ENCODE data around the gene PPP1R9A.
A peak's percentile ranks its signal among the peaks of the same experiment; 100 is the strongest.

PPP1R9A gene

DNA sequence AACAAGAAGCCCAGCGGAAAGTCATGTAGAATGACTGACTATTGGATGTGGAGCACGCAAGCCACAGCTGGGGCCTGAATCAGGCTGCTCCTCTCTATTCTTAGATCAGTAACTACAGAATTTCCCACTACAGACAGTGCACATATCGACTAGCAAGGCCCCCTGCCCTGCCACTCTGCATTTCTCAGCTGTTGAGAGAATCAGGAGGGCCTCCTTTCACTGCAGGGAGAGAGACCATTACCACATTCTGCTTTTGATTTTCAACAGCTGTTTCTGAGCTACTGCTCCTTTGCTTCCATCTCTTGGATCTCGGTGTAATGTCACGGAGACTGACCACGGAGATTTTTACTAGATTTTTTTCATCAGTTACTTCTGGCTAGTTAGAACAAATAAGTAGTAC lies 343.2 kb downstream of the PPP1R9A start:
- no peak for FAIRE-seq
- no peak for DNase-seq (ENCODE audit: low spot score)

DNA sequence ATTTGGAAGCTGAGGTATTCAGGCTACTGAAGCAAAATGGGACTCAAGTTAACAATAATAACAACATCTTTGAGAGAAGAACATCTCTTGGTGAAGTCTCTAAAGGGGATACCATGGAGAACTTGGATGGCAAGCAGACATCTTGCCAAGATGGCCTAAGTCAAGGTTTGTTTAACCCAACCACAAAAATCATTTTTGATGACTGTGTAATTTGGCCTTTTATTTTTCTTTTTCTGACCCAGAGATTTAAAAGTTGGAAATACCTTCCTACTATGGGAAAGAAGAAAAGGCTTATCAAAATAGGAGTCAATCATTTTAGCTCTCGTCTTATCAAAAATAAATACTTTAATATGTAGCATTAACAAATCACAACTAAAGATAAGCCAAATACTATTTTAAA lies 344.6 kb downstream of the PPP1R9A start:
- DNase-seq (ENCODE audit: low spot score) (no peak), FAIRE-seq (no peak)

DNA sequence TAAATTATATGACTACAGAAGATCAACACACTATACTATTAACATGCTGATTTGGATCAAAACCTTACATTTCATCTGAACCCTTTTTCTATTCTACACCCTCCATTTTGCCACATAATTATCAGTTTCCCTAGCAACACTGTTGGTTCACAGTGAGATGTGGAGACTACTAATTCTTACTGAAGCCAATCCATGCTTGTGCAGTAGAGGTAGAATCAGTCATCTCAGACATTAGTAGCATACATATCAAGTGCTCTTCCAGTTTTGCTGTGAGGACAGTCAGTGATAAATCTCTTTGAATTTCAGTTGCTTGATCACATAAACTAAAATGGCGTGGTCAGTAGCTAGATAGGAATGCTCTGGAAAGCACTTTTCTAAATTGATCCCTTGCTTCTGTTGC lies 346.6 kb downstream of the PPP1R9A start:
- DNase-seq (ENCODE audit: low spot score): no peak
- FAIRE-seq: no peak

DNA sequence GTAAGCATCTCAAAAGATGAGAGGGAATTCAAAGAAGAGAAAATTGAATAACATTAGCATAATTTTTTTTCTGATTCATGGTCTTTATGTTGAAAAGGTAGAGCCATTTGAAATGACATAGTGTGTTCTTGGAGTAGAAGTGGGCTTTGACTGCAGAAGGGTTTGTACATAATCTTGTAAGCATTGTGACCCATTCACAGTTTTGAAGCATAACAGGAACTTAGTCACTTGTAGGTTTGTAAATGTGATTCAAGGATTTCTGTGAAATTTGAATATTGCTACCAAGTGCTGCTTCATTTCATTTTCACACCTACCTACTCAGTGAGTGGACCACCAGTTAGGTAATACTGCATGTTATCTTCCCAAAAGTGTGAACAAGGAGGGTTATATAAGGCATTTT lies 348.3 kb downstream of the PPP1R9A start:
- no peak for DNase-seq (ENCODE audit: low spot score)
- no peak for FAIRE-seq

DNA sequence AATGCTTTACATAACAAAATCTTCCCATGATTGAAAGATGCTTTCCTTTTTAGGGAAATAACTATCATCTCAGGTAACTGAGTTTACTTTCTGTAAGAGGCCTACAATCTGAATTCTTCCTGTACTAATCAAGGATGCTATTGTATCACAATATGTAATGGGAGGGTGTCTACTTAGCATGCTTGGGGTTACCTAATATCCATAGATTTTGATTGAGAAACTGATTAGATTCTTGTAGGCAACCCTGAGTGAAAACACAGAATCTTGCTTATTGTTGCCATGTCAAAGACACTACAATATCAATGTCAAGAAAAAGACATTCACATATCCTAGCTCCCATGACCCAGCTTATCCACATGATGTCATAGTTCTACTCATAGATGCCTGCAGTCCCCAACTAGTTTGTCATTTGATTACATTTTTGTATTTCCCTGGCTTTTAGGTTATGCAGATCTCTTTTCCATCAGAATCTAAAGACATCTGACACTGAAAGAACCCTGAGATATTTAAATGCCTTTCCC lies 354.6 kb downstream of the PPP1R9A start:
- DNase-seq (ENCODE audit: low spot score): no peak
- FAIRE-seq: no peak

DNA sequence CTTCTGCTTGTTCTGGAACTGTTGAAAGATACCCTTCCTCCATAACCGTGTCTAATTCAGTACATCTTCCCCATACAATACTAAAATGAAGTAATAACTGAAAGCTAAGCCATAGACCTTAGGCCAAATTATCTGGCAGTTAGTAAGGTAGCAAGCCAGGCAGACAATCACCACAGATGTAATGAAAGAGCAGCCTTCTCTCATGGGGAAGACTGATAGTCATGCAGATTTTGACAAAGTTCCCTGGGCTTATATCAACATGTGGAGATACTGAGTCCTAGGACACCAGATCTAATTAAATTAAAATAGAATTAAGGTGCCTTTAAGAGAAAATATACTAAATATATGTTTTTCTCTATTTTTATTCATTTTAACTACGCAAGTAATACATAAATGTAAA lies 355.5 kb downstream of the PPP1R9A start:
- no peak for FAIRE-seq

DNA sequence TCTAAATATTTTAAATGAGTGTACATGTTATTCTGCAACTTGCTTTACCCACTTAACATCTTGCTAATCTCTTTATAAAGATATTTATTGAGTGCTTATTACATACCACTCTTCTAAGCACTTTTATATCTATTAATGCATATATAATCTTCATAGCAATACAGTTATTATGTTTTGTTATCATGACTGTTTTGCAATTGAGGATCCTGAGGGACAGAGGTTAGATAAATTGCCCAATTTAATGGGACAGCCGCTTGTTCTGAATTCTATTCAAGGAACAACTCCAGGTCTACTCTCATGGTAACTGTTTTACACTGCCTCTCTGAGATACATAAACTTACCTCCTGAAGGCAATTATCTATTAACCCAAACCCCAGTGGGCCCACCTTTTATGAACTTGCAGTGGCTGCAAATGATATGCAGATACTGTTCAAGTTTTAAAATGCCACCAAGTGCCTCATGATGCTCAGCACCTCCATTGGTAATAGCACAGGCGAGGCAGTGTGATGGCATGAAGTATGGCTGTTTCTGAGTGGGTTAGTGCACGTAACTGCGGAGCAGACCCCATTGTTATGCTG lies 356.5 kb downstream of the PPP1R9A start:
- DNase-seq (ENCODE audit: low spot score): no peak
- no peak for FAIRE-seq

More for the DNA sequence above, 355.5 kb downstream of the PPP1R9A start:
- no peak for DNase-seq (ENCODE audit: low spot score)

DNA sequence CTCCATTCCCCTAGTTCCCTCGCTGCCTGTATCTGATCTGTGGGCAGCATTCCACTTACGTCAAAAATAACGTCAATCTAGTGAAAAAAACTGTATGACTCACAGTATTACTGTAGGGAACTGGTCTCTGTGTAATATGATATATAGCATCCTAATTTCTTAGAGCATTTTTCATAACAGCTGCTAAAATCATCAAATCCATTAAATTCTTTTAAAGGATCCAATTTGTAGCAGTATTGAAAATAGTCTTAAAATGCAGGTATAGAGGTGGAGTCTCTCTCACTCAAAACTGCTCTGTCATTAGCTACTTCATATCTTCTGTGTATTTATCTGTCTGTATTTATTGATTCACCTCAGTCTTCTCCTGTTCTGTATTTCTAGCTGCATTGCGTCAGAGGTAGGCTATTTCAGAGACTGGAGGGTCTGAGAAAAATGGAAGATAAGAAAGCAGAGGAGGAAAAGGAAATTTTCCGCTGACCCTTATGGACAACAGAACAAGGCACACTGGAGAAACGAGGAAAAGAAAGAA lies 357.0 kb downstream of the PPP1R9A start:
- no peak for FAIRE-seq
- DNase-seq (ENCODE audit: low spot score): no peak

DNA sequence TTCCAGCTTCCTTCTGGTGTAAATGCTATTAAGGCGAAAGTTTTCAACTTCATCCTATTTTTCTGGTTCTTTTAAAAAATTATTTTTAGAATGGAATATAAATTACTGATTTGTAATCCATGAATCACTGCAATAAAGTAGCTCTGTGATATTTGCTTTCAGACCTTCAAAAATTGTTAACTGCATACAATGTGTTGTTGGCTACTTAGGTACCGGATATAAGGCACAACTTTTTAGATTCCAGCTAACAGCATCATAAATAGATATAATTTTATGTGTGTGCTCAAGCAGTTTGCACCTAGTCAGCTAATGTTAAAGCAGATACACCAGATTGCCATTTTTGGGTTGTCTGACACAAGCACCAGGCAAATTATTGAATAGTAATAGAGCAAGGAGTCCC lies 358.2 kb downstream of the PPP1R9A start:
- DNase-seq (ENCODE audit: low spot score) (no peak), FAIRE-seq (no peak)

DNA sequence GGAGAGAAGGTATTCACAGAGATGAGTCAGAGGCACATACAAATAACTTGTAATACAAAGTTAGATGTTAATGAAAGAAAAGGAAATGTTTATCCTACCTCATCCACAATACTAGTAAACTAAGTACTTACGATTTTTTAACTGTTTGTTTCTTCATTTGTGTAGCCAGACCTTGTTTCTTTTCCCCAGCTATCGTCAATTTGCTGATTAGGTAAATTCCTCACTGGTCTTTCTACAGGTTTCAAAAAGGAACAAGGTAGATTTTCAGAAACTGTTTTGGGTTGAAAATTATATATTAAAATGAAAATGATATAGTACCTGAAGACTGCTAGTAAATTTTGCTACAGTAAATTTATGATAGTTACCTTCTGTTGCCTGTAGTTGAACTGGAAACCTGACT lies 360.4 kb downstream of the PPP1R9A start:
- FAIRE-seq (no peak), DNase-seq (ENCODE audit: low spot score) (no peak)

DNA sequence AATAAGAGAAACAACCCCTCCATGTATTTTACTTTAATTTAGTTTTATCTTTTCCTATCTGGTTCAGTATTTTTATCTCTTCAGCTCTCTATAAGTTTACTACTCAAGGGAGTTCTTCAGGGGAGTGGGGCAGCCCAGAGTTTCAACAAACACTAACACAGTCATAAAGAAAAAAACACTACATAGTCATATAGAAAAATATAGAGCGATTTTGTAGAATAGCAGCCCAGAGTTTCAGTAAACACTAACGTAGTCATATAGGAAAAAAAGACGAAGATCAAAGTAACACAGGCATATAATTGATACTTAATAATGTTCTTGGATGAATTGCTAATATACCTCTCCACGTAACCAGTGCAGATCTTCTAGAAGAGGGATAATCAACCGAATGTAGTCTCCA lies 362.2 kb downstream of the PPP1R9A start:
- FAIRE-seq: no peak

DNA sequence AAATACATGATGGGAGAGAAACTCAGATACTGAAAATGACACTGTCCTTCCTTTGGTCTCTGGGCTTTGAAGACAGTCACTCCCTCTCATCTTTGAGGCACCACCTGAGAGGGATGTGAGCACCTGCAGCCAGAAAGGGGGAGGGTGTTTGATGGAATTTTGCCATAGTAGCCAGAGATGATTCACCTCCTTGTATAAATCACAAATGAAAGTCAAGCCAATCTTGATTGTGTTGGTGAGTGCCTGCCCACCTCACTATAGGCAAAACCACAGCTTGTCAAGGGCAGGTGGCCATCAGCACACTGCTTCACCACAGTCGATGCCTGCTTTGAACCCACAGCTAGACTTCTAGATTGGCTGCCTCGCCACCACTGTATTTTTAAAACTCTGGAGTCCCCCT lies 368.7 kb downstream of the PPP1R9A start:
- no peak for DNase-seq (ENCODE audit: low spot score)
- FAIRE-seq: no peak

More for the DNA sequence above, 362.2 kb downstream of the PPP1R9A start:
- DNase-seq (ENCODE audit: low spot score): no peak

DNA sequence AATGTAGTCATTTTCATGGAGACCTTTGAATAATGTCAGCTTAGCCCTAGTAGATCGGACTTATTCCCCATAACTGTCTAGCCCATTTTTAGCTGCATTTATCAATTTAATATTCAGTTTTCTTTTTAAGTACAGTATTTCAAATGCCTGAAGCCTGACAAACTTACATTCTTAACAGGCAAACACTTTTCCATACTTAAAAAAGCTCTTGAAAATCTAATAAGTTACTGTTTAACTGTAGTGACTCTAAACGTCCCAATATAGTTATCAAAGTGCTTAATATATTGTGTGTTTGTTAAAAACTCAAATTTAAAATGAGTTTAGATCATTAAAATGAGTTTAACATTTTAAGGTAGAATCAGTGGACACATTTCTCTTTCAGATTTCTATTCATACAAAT lies 372.0 kb downstream of the PPP1R9A start:
- FAIRE-seq (peak; percentile 27), DNase-seq (ENCODE audit: low spot score) (no peak)

DNA sequence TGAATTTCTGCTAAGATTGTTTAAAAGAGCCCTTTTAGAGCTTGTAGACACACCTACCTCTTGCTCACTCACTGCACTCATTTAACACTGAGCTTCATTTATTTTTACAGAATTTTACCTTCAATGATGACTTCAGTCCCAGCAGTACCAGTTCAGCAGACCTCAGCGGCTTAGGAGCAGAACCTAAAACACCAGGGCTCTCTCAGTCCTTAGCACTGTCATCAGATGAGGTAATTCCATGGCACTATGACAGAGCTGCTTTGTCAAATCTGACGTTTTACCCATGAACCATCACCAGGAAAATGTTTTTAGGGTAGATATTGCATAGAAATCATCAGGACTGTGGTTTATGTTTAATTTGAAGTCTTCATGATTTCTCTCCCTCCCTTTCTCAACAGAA lies 378.7 kb downstream of the PPP1R9A start:
- DNase-seq (ENCODE audit: low spot score): no peak
- FAIRE-seq: no peak

DNA sequence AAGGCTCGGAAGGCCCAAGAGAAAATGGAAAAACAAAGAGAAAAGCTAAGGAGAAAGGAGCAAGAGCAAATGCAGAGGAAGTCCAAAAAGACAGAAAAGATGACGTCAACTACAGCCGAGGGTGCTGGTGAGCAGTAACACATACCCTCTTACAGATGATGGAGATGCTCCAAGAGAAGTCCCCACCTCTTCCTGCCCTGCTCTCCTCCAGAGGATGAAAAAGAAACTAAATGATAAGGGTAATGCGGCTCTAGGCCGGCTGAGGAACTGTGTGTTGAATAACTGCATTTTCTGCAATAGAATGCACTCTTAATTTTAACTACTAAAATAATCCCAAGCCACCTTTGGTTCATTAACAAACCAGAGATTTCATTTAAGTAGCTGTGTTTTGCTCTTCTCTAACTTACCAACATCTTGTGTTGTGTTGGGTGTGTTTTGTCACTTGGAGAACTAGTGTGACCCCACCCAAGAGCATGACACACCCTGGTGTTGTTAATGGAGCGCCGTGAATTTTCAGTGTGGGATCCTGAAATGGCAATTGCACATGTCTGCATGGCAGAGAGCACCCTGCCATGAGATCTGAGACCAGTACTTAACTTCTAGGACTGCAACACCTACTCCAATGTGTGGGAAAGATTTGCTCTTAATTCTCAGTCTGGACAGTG lies 382.9 kb downstream of the PPP1R9A start:
- FAIRE-seq (no peak), DNase-seq (ENCODE audit: low spot score) (no peak)

DNA sequence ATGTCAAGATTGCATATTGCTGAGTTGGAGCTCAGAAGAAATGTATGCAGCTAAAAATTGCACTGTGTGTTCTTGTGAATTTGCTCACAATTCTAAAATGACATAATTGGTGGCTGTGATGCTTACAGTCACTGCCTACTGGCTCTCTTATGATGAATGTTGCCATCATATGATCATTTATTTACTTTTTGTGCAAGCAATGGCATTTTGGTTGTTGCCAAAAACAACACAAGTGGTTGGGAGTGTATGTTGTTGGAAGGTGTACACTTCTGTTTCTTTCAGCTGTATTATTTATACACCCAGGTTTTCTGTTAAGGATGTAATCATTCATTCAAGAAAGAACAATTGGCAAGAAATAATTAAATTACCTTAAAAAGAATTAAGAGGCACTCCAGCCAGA lies 388.0 kb downstream of the PPP1R9A start:
- no peak for DNase-seq (ENCODE audit: low spot score)
- no peak for FAIRE-seq

DNA sequence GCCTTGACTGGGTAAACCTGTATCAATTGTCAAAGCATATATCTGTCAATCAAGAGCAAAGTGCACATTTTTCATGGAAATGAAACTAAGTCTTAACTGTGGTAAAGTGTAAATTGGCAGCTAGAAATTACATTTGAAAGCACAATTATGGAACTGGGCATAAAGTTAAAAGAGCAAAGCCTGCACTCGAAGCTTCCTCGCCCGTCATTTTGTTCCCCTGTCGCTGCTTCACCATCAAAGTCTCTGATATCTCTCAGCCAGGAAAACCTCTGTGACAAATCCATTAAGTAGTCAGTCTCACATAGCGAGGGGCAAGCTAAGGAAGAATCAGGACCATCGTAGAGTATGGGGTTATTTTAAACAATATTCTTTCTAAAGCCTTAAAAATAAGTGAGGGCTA lies 389.1 kb downstream of the PPP1R9A start:
- no peak for FAIRE-seq

DNA sequence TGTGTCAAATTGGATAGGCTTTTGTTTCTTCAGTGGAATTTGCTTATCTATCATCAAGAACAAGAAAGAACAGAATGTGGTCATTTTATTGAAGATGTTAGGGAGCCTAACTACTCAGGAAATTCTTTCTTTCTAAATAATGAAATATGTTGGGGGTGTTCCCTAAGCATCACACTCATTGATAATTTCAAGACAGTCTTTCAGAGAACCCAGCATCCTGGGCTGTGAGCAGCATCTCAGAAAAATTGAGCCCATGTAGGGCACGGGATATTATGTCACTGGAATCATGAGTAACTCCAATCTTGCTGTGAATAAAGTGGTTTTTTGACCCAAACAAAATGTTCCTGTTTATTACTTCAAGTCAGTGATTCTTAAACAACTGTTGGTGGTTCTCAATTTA lies 389.6 kb downstream of the PPP1R9A start:
- DNase-seq (ENCODE audit: low spot score): no peak
- FAIRE-seq: no peak

More for the DNA sequence above, 389.1 kb downstream of the PPP1R9A start:
- no peak for DNase-seq (ENCODE audit: low spot score)

DNA sequence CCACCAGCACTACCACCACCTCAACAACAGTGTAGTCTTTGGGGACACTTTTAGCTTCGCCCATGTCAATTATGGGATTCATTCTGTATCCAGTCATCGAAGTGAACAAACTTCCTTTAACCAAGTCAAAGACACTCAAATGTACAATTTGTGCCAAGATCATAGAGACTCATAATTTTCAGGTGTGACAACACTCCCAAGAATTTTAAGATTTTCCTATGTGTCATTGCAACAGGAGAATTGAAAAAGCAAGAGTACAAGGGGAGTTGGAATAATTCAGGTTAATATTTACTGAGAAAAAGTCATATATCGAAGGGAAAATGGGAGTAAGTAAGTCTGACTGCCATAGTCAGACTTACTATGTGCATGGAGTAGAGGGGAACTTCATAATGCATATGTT lies 390.7 kb downstream of the PPP1R9A start:
- DNase-seq (ENCODE audit: low spot score): peak; percentile 61
- FAIRE-seq: peak; percentile 11

DNA sequence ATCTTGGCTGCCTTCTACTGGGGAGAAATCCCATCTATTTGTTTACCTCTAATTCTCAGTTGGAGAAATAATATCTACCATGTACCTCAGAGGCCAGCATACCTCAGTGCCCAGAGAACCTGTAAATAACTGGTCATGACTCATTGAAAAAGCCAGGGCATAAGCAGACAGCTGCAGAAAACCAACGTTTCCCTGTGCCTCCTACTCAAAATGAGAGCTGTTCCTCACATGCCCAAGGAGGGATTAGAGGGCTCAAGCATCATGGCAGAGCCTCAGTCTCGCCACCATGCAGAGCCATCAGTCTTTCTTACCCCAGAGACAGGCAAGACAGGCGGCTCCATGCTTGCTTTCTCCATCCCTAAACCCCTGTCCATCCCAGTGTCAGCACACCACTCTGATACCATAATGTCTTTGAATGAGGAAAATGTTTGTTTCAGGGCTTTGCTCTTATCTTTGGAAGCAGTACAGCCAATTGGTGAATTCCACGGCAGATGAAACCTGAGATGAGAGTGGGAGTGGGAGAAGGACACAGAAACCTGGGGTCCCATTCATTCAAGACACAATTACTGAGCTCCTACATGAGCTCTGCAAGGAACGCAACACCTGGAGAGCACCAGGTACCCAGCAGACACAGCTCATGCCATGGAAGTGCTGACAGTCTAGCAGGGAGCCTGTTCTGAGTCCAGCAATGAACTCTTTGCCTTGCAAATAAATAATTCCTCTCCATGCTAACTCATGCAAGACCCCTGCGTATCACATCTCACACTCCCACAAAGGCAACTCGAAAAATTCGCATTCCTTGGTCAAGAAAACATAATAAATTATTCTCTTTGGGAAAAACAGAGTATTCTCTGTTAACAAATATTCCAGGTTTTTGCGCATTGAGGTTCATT lies 395.9 kb downstream of the PPP1R9A start:
- no peak for FAIRE-seq
- no peak for DNase-seq (ENCODE audit: low spot score)

DNA sequence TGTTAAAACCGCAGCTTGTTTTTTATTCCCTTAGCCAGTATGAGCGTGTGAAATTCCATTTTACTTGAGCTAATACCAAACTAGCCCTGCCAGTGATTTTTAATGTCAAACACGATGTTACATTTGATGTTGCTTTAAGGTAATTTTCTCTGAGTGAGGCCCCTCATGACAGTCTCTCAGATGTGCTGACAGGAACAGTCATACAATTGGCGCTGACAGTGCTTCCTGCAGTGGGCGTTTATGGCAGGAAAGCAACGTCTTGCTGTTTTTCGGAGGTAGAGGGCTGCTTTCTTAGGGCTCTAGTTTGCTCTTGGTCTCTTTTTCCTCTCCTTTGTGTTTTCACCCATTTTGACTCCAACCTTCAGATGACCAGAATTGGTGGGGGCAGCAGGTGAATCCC lies 397.6 kb downstream of the PPP1R9A start:
- FAIRE-seq (no peak), DNase-seq (ENCODE audit: low spot score) (no peak)

DNA sequence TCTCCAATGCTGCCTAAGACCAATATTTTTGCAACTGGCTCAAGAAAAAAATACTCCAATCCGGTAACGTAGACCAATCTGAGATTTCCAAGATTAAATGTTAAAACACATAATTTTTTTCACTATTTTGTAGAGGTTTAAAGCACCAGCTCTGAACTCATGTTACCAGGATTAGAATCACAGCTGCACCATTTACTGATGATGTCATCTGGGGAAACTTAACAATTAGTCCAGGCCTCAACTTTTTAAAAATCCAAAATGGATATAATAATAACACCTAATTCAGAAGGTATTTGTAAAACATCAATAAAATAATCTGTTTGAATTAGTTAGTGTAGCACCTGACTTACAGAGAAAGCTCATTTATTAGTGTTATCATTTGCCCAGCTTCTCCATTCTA lies 402.6 kb downstream of the PPP1R9A start:
- no peak for DNase-seq (ENCODE audit: low spot score)
- no peak for FAIRE-seq
